Mesenchymal stem cell (in vitro differentiated cells and primary cell): ENCODE results near the gene IL10.

Experiments
- DNase-seq: peaks from one replicate; pipeline ENCODE4 v3.0.0-alpha.2; 2013
- H2AFZ ChIP-seq: one replicate; pipeline ENCODE4 v1.6.1; 2013; ENCODE audit warnings: low read depth, mild to moderate bottlenecking, control low read depth, inconsistent platforms, low read length, moderate library complexity
- H2AK5ac ChIP-seq: 2 replicates; pipeline ENCODE4 v1.6.1; 2013; ENCODE audit warnings: low read length, moderate library complexity, mild to moderate bottlenecking, inconsistent platforms; ENCODE audit not compliant: severe bottlenecking
- H2BK120ac ChIP-seq: one replicate; pipeline ENCODE4 v1.6.1; 2013; ENCODE audit warnings: low read depth, mild to moderate bottlenecking, inconsistent platforms, low read length, moderate library complexity
- H2BK12ac ChIP-seq, 2 experiments: one replicate each; pipeline ENCODE4 v1.6.1; 2013; ENCODE audit warnings: inconsistent platforms in 2 of 2, low read length in 2 of 2, mild to moderate bottlenecking in 2 of 2, moderate library complexity in 2 of 2, control low read depth in 1 of 2
- H2BK15ac ChIP-seq: one replicate; pipeline ENCODE4 v1.6.1; 2013; ENCODE audit warnings: mild to moderate bottlenecking, low read depth, inconsistent platforms; ENCODE audit not compliant: poor library complexity, severe bottlenecking
- H2BK5ac ChIP-seq: 2 replicates; pipeline ENCODE4 v1.6.1; 2013; ENCODE audit warnings: low read depth, mild to moderate bottlenecking, low read length, control low read depth, inconsistent platforms; ENCODE audit not compliant: poor library complexity, severe bottlenecking
- H3K14ac ChIP-seq, 2 experiments: one replicate each; pipeline ENCODE4 v1.6.1; 2013; ENCODE audit warnings: inconsistent platforms in 2 of 2, low read length in 2 of 2, control low read depth in 1 of 2, mild to moderate bottlenecking in 1 of 2, moderate library complexity in 1 of 2
- H3K18ac ChIP-seq, 2 experiments: one replicate each; pipeline ENCODE4 v1.6.1; 2013; ENCODE audit warnings: inconsistent platforms in 2 of 2, low read length in 2 of 2, control low read depth in 1 of 2, low read depth in 1 of 2, mild to moderate bottlenecking in 1 of 2
- H3K23ac ChIP-seq, 2 experiments: one replicate each; pipeline ENCODE4 v1.6.1; 2013; ENCODE audit warnings: inconsistent platforms in 2 of 2, low read length in 2 of 2, mild to moderate bottlenecking in 2 of 2, moderate library complexity in 2 of 2, control low read depth in 1 of 2
- H3K27ac ChIP-seq: 2 replicates; pipeline ENCODE4 v1.5.1; 2013; ENCODE audit warnings: mild to moderate bottlenecking, moderate library complexity, low read length, control low read depth, inconsistent platforms; ENCODE audit not compliant: poor library complexity, severe bottlenecking
- H3K27me3 ChIP-seq, 2 experiments: 2 replicates each; pipeline versions ENCODE4 v1.6.1 to v1.7.0; 2013; ENCODE audit warnings: low read length in 2 of 2, mild to moderate bottlenecking in 2 of 2, moderate library complexity in 2 of 2, control low read depth in 1 of 2, inconsistent platforms in 1 of 2; ENCODE audit not compliant: control insufficient read depth in 1 of 2, insufficient read depth in 1 of 2
- H3K36me3 ChIP-seq, 2 experiments: 2 replicates each; pipeline versions ENCODE4 v1.6.1 to v1.7.0; 2013; ENCODE audit warnings: low read length in 2 of 2, control low read depth in 1 of 2, inconsistent platforms in 1 of 2, low read depth in 1 of 2, mild to moderate bottlenecking in 1 of 2; ENCODE audit not compliant: insufficient read depth in 2 of 2, control insufficient read depth in 1 of 2
- H3K4ac ChIP-seq, 2 experiments: one replicate each; pipeline ENCODE4 v1.6.1; 2013; ENCODE audit warnings: inconsistent platforms in 2 of 2, low read length in 2 of 2, mild to moderate bottlenecking in 2 of 2, moderate library complexity in 2 of 2, control low read depth in 1 of 2, low read depth in 1 of 2
- H3K4me1 ChIP-seq: 2 replicates; pipeline ENCODE4 v1.6.1; 2013; ENCODE audit warnings: low read depth, low read length, control low read depth; ENCODE audit not compliant: control insufficient read depth, insufficient read depth
- H3K4me2 ChIP-seq: 2 replicates; pipeline ENCODE4 v1.6.1; 2013; ENCODE audit warnings: low read length, mild to moderate bottlenecking, inconsistent platforms; ENCODE audit not compliant: poor library complexity, severe bottlenecking
- H3K4me3 ChIP-seq, 2 experiments: 2 replicates each; pipeline versions ENCODE4 v1.5.1 to v1.7.0; 2013; ENCODE audit warnings: low read length in 2 of 2, mild to moderate bottlenecking in 2 of 2, control low read depth in 1 of 2, low read depth in 1 of 2; ENCODE audit not compliant: insufficient read depth in 1 of 2
- H3K79me1 ChIP-seq: replicated peaks from 2 replicates; pipeline ENCODE4 v1.6.1; 2013; ENCODE audit warnings: mild to moderate bottlenecking, control low read depth, low read length, inconsistent platforms; ENCODE audit not compliant: poor library complexity, severe bottlenecking
- H3K9ac ChIP-seq: 2 replicates; pipeline ENCODE4 v1.7.0; 2013; ENCODE audit warnings: mild to moderate bottlenecking, low read length, moderate library complexity
- H3K9me3 ChIP-seq: 2 replicates; pipeline ENCODE4 v1.7.0; 2013; ENCODE audit warnings: mild to moderate bottlenecking, low read length; ENCODE audit not compliant: control insufficient read depth
- H4K8ac ChIP-seq: one replicate; pipeline ENCODE4 v1.6.1; 2013; ENCODE audit warnings: inconsistent platforms, mild to moderate bottlenecking, low read length, moderate library complexity
- H4K91ac ChIP-seq: one replicate; pipeline ENCODE4 v1.6.1; 2013; ENCODE audit warnings: mild to moderate bottlenecking, low read length, inconsistent platforms
- WGBS: methylation state at CpG from one replicate; pipeline ENCODE4 v1.1.7; 2013; ENCODE audit warnings: mixed read lengths; 5-methylcytosine and 5-hydroxymethylcytosine counted together

Gene IL10

GRCh38 chr1:206771338-206771692, 979 bp downstream of the IL10 start:
- H3K36me3 ChIP-seq: no peaks in the 10 kb centered on the region
- H3K4me3 ChIP-seq: no peak overlapping the region
- peaks cover 11% of the 10 kb centered on the region for H3K4me1 ChIP-seq
- no peak overlapping the region for H2AFZ ChIP-seq
- H4K8ac ChIP-seq: no peak overlapping the region
- H3K4ac ChIP-seq: no peak overlapping the region
- H3K18ac ChIP-seq: peak overlapping the region in 1 of 2 experiments; percentile 59
- no peak overlapping the region for H3K9ac ChIP-seq
- H2BK120ac ChIP-seq: no peak overlapping the region
- no peak overlapping the region for H2AK5ac ChIP-seq
- H3K4me2 ChIP-seq: no peak overlapping the region
- peaks cover 27 to 42% of the 10 kb centered on the region in 2 experiments for H3K27me3 ChIP-seq
- H3K79me1 ChIP-seq: no peaks in the 10 kb centered on the region
- WGBS: 98% methylated on average over 3 of the region's 4 CpGs
- no peak overlapping the region for H4K91ac ChIP-seq
- no peak overlapping the region for H2BK5ac ChIP-seq
- H2BK12ac ChIP-seq: no peak overlapping the region
- H3K23ac ChIP-seq: no peak overlapping the region
- H3K9me3 ChIP-seq: no peaks in the 10 kb centered on the region
- no peak overlapping the region for H2BK15ac ChIP-seq
- no peak for DNase-seq
- no peak overlapping the region for H3K27ac ChIP-seq
- no peak overlapping the region for H3K14ac ChIP-seq

DNA sequence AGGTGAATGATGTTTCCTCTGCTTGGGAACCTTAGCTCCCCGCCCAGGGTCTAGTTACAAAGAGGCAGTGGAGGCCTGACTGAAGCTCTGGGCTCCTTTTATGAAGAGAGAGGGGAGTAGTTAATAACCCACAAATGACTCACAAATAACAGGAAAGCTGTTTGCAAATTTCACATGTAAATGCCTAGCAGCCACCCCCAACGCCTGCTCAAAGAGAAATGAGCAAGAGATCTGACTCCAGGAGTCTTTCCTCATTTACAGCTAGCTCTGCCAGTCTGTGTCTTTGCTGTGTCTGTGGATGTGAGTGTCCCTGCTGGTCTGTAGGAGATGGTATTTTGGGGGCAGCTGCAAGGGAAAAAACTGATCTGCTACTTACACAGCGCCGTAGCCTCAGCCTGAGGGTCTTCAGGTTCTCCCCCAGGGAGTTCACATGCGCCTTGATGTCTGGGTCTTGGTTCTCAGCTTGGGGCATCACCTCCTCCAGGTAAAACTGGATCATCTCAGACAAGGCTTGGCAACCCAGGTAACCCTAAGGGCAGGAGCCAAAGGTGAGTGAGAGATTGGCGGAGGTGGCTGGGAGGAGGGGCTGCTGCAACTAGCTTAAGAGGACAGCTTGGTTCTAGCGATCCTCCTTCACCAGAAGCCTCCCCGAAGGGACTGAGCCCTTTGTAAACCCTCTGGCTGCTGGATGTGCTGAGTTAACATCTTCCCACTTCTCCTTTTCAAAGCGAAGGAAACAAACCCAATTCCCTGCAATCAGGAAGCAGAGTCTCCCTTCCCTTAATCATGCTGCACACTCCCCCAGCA, 1.6 kb downstream of the IL10 start, which contains the start of gene IL19:
IL19 (plus strand) TSS at position 243 of the 807 bp plus-strand sequence. CDS start 65,890 bp downstream, outside the sequence.
- Histone ChIP-seq H3K4me2 (no peak within 1 kb of the TSS), H3K4ac (peak within 1 kb of the TSS in 1 of 2 experiments; percentile 43), H3K36me3 (no peaks in the 10 kb centered on the region), H2AFZ (no peak within 1 kb of the TSS), H2BK5ac (no peak within 1 kb of the TSS), H2BK120ac (no peak within 1 kb of the TSS), H3K27ac (no peak within 1 kb of the TSS), H2AK5ac (no peak within 1 kb of the TSS), H3K23ac (no peak within 1 kb of the TSS), H3K9ac (no peak within 1 kb of the TSS), H4K91ac (no peak within 1 kb of the TSS), H3K4me3 (no peak within 1 kb of the TSS), H3K4me1 (peaks cover 12% of the 10 kb centered on the region), H4K8ac (no peak within 1 kb of the TSS), H3K79me1 (no peaks in the 10 kb centered on the region), H2BK15ac (no peak within 1 kb of the TSS), H3K27me3 (peaks cover 25 to 37% of the 10 kb centered on the region in 2 experiments), H3K18ac (peak within 1 kb of the TSS; percentile 37 to 59), H2BK12ac (peak within 1 kb of the TSS in 1 of 2 experiments; percentile 37), H3K9me3 (no peaks in the 10 kb centered on the region), H3K14ac (peak within 1 kb of the TSS in 1 of 2 experiments; percentile 53)
- 78% methylated on average over 9 of the region's 9 CpGs for WGBS
- peak; percentile 57 for DNase-seq

DNA sequence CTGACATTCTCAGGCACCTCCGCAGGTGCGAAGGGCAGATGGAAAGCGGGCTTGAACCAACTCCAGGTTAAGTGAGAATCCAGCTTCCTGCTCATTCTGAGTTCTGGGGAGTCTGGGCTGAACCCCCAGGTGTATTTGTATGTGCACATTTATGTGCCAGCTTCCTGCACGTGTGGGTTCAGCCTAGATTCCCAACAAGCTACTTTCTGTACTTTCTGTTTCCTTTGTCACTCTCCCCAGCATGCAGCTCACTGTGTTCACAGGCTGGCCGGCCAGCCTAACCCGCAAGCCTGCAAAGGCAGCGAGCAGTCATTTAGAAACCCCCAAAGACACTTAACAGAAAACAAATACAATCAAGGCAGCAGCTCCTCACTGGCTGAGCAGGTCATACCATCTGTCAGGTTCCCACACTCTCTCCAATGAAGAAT, 3.0 kb downstream of the IL10 start:
- H3K9me3 ChIP-seq: no peaks in the 10 kb centered on the region
- H2BK120ac ChIP-seq: no peak overlapping the region
- H3K23ac ChIP-seq: no peak overlapping the region
- no peak overlapping the region for H2BK12ac ChIP-seq
- no peak for DNase-seq
- no peak overlapping the region for H4K8ac ChIP-seq
- no peak overlapping the region for H3K4me3 ChIP-seq
- no peak overlapping the region for H3K9ac ChIP-seq
- H3K36me3 ChIP-seq: no peaks in the 10 kb centered on the region
- H3K27me3 ChIP-seq: peaks cover 18 to 31% of the 10 kb centered on the region in 2 experiments
- no peak overlapping the region for H2BK15ac ChIP-seq
- no peak overlapping the region for H3K18ac ChIP-seq
- H3K4ac ChIP-seq: no peak overlapping the region
- no peak overlapping the region for H4K91ac ChIP-seq
- 88% methylated on average over 7 of the region's 7 CpGs for WGBS
- no peak overlapping the region for H2AFZ ChIP-seq
- H3K79me1 ChIP-seq: no peaks in the 10 kb centered on the region
- H2AK5ac ChIP-seq: no peak overlapping the region
- H3K4me2 ChIP-seq: no peak overlapping the region
- H3K14ac ChIP-seq: no peak overlapping the region
- H3K27ac ChIP-seq: no peak overlapping the region
- peaks cover 12% of the 10 kb centered on the region for H3K4me1 ChIP-seq
- H2BK5ac ChIP-seq: no peak overlapping the region

GRCh38 chr1:206768472-206769303, 3.6 kb downstream of the IL10 start:
- 91% methylated on average over 14 of the region's 14 CpGs for WGBS
- no peak overlapping the region for H4K91ac ChIP-seq
- H2BK15ac ChIP-seq: no peak overlapping the region
- H2BK5ac ChIP-seq: no peak overlapping the region
- no peak overlapping the region for H3K27ac ChIP-seq
- no peak overlapping the region for H3K4me2 ChIP-seq
- no peak overlapping the region for H4K8ac ChIP-seq
- no peak overlapping the region for H3K14ac ChIP-seq
- H3K79me1 ChIP-seq: no peaks in the 10 kb centered on the region
- DNase-seq: no peak
- no peak overlapping the region for H3K4ac ChIP-seq
- no peaks in the 10 kb centered on the region for H3K9me3 ChIP-seq
- no peak overlapping the region for H3K23ac ChIP-seq
- no peak overlapping the region for H2BK120ac ChIP-seq
- H3K4me1 ChIP-seq: peaks cover 12% of the 10 kb centered on the region
- H3K27me3 ChIP-seq: peaks cover 12 to 24% of the 10 kb centered on the region in 2 experiments
- no peak overlapping the region for H3K4me3 ChIP-seq
- no peaks in the 10 kb centered on the region for H3K36me3 ChIP-seq
- H3K9ac ChIP-seq: no peak overlapping the region
- H2BK12ac ChIP-seq: no peak overlapping the region
- H2AK5ac ChIP-seq: no peak overlapping the region
- no peak overlapping the region for H3K18ac ChIP-seq
- no peak overlapping the region for H2AFZ ChIP-seq
